K562 treated with DMSO at 1 percent for 48 hours (cell line): ENCODE measurements around the gene FABP6. TPM values are rescaled to one million over a fixed set of nuclear protein-coding genes. Genes with fewer than 3 reads are reported as not detected.

Experiments used
- total RNA-seq: library from RNA; unstranded; fragments of 300-600 nt; gene quantifications from 2 replicates; pipeline ENCODE4 v1.2.3, GENCODE V29; 2022; ENCODE audit warnings: low replicate concordance; ENCODE audit errors: extremely low read depth

The FABP6 gene
- total RNA-seq: not detected in 2 replicates

GRCh38 chr5:160229190-160229742 is at the start of gene FABP6:
Gene FABP6 (plus strand): TSS chr5:160229506. CDS start chr5:160229558, 52 bp downstream.

Other genes starting within 250 kb of the FABP6 start
- not detected in 2 replicates for gene TTC1, start 220.4 kb upstream of the FABP6 start, total RNA-seq
- gene PWWP2A, start 110.1 kb upstream of the FABP6 start, total RNA-seq: not detected in 2 replicates
- not detected in 2 replicates for gene CCNJL, start 83.1 kb downstream of the FABP6 start, total RNA-seq
- not detected in 2 replicates for gene C1QTNF2, start 141.1 kb downstream of the FABP6 start, total RNA-seq
- gene FAM200C, start 170.5 kb downstream of the FABP6 start, total RNA-seq: not detected in 2 replicates
- not detected in 2 replicates for gene SLU7, start 189.6 kb downstream of the FABP6 start, total RNA-seq
- not detected in 2 replicates for gene PTTG1, start 192.3 kb downstream of the FABP6 start, total RNA-seq